ENCODE results near the gene UFD1.

GRCh38 chr22:19471572-19471971 is 7.4 kb downstream of the UFD1 start:
- TF ChIP-seq CTCF (IDR thresholded peaks at IDR 0.05): no peak
- TF ChIP-seq POLR2A (IDR thresholded peaks at IDR 0.05): no peak
